ELR (cell line): ENCODE measurements around the gene AFDN.

Experiments
- DNase-seq: peaks from one replicate; pipeline ENCODE4 v3.0.0-alpha.2; 2015; ENCODE audit warnings: low read depth

The AFDN gene

GRCh38 chr6:167826896-167827582, at the start of gene AFDN:
AFDN (plus strand) TSS chr6:167826911; CDS start chr6:167827133, 222 bp downstream.
- peak; percentile 51 for DNase-seq

- no peak for DNase-seq
Measured at GRCh38 chr6:167778497-167779128, 48.1 kb upstream of the AFDN start.

- no peak for DNase-seq
Measured at GRCh38 chr6:167779129-167779992, 47.4 kb upstream of the AFDN start.

DNA sequence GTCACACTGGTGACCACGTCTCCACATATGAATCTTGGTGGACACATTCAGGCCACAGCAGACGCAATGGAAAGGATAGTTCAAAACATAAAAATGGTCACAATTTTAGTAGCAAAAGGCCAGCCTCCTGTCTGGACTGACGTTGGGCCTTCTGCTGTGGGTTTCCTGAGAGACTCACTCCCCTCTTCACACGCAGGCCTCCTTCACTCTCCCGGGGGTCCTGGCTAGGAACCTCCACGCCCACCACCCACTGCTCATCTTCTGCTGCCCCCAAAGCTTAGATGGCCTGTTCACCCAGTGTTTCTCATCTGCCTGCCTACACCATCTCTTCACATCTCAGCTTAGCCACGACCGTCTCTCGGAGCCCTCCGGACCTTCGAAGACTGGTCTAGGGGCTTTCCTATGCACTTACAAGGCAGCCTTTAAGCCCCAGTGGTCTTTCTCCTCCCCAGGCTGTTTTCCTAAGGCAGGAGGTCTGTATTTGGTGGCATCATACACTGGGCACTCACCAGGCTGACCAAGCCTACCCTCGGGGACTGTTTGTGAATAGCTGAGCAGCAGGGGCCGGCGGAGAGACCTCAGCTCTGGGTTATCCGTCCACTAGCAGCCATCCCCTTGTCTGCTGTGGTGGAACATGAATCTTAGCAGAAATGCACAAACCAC, 46.6 kb upstream of the AFDN start:
- DNase-seq = no peak

GRCh38 chr6:167781066-167781767, 45.5 kb upstream of the AFDN start:
- no peak for DNase-seq

DNA sequence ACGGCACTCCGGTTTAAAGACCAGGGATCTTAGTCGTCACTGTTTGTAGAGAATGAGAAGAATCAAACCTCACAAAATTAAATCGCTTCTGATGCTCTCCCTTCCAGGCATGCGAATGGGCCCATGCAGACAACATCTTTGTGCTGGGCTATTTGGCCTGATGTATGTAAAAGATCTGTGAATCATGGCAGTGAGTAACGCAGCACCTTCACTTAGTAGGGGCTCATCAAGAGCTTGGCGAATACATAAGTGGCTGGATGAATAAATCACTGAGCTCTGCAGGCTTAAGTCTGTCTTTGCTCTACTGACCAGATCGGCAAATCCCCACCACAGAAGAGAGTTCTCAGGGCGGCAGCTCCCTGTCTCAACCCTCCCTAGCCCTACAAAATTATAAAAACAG, 44.8 kb upstream of the AFDN start:
- DNase-seq = no peak

DNA sequence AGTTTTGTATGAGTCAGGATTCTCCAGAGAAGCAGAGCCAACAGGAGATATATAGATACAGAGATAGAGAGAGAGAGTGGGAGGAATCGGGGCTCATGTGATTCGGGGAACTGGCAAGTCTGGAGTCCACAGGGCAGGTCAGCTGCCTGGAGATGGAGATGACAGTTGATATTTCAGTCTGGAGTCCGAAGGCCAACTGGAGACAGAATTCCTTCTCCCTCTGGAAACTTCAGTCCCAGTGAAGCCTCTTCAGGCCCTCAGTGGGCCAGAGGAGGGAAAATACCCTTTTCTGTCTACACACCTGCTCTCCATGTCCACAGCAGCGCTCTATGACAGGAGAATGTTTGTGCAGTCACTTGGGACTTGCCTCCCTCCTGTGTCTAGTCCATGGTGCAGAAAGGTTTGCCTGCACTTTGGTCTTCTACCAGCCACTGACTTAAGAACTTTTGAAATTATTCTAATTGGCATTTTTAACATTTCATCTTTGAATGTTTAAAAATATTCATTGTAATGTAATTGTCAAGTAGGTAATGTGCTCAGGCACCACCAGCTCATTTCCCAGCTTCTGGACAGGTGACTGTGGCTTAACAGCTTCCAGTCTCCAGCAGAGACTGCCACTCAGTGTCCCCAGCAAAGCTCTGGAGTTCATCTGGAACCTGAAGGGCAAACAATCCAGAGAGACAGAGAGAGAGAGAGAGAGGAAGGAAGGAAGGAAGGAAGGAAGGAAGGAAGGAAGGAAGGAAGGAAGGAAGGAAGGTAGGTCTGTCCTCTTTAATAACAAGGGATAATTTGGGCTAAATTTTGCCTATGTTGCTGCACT, 43.8 kb upstream of the AFDN start:
- DNase-seq = no peak

- no peak for DNase-seq
Measured at GRCh38 chr6:167786853-167787675, 39.6 kb upstream of the AFDN start.

DNA sequence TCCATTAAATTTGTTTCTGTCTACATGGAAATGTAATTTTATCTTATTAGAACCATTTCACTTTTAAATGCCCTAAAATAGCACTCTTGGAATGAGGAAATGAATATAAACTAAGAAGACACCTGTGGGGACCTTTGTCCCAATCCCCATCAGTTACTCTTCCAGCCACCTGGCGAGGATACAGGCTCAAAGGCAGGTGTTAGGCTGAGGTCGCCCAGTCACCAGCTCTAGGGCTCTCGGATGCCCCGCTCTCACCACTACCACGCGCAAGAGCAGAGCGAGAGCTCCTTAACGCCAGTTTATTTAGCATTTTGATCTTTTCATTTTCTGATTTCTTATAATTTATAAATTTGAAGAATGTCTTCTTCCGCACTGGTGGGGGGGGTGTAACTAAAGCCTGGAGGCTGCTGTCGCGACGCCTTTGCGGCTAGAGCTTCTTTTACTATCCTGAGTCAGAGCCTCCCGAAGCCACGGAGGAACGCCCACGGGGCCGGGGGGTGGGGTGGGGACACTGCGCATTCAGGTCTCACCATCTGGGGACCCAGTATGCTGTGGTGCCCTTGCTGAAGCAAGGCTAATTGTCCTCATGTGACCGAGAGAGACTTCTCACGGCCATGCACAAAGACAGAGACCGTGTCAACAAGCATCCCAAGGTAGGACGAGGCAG, 38.7 kb upstream of the AFDN start:
- no peak for DNase-seq

- no peak for DNase-seq
Measured at GRCh38 chr6:167788563-167788903, 38.2 kb upstream of the AFDN start.

GRCh38 chr6:167789358-167789757, 37.4 kb upstream of the AFDN start:
- no peak for DNase-seq

- peak; percentile 38 for DNase-seq
Measured at GRCh38 chr6:167791091-167791779, 35.5 kb upstream of the AFDN start.

GRCh38 chr6:167791780-167792478, 34.8 kb upstream of the AFDN start:
- DNase-seq = no peak

DNA sequence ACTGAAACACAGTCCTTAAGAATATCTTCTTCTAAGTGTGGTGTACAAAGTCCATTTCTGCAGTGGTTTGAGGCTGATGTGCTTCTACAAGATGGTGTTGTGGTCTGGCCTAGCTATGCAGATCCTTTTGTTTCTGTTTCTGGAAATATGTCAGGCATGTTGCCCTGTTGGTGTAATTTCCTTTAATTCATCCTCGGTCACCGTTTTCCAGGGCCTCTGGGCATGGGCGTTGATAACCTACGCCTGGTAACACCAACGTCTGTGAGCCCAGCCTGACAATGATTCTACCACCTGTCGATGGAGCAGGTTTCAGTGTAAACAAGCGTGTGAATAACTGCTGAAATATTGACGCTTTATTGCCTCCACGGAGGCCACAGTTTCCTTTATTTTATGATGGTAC, 33.3 kb upstream of the AFDN start:
- DNase-seq = no peak

DNA sequence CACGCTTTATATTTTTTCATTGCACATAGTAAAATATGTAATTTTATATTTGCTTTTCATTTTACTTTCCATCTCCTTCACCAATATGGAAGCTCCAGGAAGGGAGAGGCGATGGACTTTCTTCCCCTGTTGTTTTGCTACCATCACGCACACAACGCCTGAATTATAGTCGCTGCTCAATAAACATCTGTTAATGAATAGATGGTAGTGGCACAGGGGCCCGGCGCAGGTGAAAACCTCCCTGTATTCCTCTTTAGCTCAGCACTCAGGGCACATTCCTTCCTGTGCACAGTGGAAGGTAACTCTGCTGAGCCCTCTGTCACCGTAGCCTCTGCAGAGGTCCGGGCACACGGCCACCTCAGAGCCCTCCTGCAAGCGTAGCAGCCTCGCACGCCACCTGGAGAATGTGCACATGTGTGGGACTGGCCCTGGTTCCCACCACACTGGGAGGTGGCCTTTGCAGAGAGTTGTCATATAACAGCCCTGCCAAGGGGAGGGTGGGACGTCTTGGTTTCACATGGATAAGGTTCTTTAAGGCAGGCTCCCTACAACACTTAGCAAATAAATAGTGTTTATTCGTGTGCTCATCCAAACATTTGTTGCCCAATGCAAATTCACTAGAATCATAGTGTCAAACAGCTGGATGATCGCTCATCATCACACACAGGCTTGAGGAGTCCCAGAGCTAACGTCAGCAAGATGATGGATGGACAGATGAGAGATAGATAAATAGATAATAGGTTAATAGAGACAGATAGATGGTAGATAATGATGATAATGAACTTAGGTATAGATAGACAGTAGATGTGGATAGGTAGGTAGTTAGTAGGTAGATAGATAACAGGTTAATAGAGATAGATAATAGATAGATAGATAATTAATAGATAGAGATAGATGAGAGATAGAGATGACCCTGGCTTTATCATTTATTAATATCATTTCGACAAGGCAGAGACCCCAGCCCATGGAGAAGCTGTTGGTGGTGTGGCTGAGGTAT, 32.3 kb upstream of the AFDN start:
- DNase-seq = no peak

GRCh38 chr6:167795321-167795811, 31.3 kb upstream of the AFDN start:
- no peak for DNase-seq

DNA sequence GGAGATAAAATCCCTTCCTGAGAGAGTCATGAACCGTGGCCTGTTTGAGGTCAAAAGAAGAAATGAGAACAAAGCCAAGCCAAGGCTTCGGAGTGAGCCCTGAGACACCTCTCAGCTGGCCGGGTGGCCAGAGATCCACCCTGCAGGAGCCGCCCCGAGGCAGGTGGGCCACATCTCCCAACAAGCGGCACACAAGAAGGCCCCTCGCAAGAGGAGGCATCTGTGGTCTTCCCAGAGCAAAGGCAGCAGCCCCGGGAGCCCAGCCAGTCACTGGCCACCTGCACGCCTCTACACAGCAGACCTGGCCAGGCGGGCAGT, 30.9 kb upstream of the AFDN start:
- DNase-seq = no peak
